Posterior vena cava (tissue), 2 donors: ENCODE results near the gene TMEM86B. TPM values are rescaled to one million over a fixed set of nuclear protein-coding genes. Genes with fewer than 3 reads are reported as not detected.

Source experiments
- DNase-seq: peaks from one replicate; pipeline ENCODE4 v3.0.0-alpha.2; 2020; ENCODE audit warnings: low spot score
- intact Hi-C, 2 donors: fragments of 100-400 bp; cut with DNase I; formaldehyde crosslinking; loops; one replicate each; pipeline versions ENCODE4 v1.14.1 to v1.14.2; 2022 to 2023
- long read RNA-seq, 2 donors: library from polyadenylated mRNA; unstranded; transcript quantifications; one replicate each; pipeline ENCODE4 v2.0.0, GENCODE V29; 2020 to 2021
- total RNA-seq, 2 donors: library from RNA; stranded (reverse); fragmentation: NEBNext Ultra II Directional; extraction: Animal tissue kit (Norgen Biotek cat#: 25700); gene quantifications; one replicate each; pipeline ENCODE4 v1.2.1, GENCODE V29; 2021
- donor health status: DM: yes; HTN: yes; CAD: no.
- donor health status: DM: yes; HTN: yes; CAD: no.

The TMEM86B gene, protein sequence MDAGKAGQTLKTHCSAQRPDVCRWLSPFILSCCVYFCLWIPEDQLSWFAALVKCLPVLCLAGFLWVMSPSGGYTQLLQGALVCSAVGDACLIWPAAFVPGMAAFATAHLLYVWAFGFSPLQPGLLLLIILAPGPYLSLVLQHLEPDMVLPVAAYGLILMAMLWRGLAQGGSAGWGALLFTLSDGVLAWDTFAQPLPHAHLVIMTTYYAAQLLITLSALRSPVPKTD
- total RNA-seq = 1 to 10 TPM; 1.6 to 1.7 TPM
- long read RNA-seq, donor 1, partial matches to known transcripts = 0 of 1 reads
- long read RNA-seq, donor 1, other reads (novel, unspliced or antisense) = 0 of 1 reads
- long read RNA-seq, donor 2, partial matches to known transcripts = 0 of 2 reads
- long read RNA-seq, donor 2, other reads (novel, unspliced or antisense) = 0 of 2 reads

DNA sequence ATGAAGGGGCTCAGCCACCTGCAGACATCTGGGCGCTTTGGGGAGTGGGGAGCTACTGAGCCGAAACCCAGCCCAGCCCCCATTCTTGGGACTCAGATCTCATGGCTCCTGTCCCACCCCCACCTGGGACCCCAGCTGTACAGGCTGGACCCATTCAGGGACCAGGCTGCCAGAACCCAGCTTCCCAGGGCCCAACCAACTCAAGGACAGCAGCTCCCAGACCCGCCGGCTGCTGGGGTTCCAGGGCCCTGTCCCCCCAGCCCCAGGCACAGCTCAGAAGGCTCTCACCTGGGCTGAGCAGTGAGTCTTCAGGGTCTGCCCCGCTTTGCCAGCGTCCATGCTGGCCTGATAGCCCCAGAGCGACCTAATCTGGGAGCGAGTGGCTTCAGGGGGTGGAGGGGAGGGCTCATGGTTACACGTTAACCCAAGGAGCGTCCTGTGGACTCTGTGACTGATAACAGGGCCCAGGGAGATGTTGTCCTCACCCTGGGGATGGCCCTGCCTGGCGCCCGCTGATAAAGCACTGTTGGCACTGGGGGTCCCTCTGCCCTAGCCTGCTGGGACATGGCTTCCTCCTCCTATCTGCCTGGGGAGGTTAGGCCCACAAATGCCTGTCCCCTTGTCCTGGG is at the start of gene TMEM86B:
Gene TMEM86B (minus strand): TSS at position 361 of the 629 bp plus-strand sequence. CDS start 22 bp downstream, at position 339.
- DNase-seq = no peak
- intact Hi-C loops = no loop called here

DNA sequence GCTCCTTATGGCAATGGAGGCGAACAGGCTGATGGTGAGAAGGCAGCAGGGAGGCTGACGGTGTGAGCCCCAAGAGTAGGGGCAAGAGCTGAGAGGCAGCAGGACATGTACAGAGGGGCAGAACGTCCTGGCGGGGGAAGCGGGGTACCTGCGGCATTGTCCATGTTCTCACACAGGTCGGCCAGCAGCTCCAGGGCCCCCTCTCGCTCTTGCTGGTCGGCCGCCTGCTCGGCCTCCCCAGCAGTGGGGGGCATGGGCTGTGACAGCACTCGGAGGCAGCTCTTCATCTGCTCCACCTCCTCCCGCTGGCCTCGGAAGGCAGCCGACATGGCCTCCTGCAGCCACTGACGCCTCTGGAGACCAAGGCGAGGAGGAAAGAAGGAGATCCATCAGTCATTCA is 48.9 kb upstream of the TMEM86B start:
- no peak for DNase-seq
- intact Hi-C loops = loop anchor here in 1 of 2 donors (5.0 kb wide), 1 partner anchor 720 kb away; no protein-coding TSS in a partner anchor

DNA sequence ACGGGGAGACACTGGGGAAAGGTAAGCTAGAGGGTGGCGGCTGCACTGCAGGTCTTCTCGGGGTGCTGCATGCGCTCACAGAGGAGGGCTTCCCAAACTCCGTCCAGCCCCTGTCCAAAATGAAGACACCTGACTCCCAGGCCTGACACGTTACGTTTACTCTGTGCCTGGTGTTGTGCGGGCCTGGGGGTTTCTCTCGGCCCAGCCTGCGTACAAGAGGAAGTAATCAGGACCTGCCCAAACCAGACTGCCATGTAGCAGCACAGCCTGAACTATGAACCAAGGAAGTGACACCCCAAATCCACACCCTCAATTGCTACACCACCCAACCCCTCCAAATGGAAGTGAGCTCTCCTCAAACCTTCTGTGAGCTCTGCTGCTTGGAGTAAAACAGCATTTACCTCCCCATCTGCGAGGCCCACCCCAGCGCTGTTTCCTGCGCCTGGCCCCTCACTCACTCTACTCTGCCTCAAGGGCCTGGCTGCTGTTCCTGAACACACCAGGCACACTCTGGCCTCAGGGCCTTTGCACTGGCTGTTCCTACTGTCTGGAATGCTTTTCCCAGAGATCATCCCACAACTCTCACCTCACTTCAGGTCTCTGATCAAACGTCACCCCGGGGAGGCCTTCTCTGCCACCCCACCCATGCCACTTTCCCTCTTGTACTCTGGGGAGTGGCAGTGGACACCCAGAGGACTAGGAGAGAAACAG is 48.3 kb upstream of the TMEM86B start:
- intact Hi-C loops = loop anchor here in 1 of 2 donors (5.0 kb wide), 1 partner anchor 720 kb away; no protein-coding TSS in a partner anchor
- DNase-seq = no peak

DNA sequence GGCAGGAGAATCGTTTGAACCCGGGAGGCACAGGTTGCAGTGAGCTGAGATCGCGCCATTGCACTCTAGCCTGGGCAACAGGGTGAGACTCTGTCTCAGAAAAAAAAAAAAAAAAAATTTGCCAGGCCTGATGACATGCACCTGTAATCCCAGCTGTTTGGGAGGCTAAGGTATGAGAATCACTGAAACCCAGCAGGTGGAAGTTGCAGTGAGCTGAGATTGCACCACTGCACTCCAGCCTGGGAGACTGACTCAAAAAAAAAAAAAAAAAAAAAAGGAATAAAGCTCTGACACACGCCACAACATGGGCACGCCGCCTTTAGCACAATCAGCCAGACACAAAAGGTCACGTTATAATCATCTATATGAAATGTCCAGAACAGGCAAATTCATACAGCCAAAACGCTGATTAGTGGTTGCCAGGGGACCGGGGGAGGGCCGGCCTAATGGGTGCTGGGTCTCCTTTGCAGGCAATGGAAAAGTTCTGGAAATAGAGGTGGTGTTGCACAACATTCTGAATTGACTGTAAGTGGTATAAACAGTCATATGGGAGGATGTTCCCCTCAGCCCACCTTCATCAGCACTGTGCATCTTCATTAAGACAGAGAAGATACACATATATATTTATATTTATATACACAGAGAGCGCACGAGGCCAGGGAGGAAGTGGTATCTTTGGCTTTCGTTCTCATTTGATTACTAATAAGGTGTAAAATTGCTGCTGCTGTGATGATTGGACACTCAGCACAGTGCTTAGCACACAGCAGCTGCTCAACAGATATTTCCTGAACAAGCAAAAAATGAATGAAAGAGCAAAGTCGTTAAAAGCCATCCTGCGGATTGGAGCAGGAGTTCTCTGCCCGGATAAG is 47.5 kb upstream of the TMEM86B start:
- DNase-seq = no peak
- intact Hi-C loops = loop anchor here in 1 of 2 donors (5.0 kb wide), 1 partner anchor 719 kb away; no protein-coding TSS in a partner anchor

DNA sequence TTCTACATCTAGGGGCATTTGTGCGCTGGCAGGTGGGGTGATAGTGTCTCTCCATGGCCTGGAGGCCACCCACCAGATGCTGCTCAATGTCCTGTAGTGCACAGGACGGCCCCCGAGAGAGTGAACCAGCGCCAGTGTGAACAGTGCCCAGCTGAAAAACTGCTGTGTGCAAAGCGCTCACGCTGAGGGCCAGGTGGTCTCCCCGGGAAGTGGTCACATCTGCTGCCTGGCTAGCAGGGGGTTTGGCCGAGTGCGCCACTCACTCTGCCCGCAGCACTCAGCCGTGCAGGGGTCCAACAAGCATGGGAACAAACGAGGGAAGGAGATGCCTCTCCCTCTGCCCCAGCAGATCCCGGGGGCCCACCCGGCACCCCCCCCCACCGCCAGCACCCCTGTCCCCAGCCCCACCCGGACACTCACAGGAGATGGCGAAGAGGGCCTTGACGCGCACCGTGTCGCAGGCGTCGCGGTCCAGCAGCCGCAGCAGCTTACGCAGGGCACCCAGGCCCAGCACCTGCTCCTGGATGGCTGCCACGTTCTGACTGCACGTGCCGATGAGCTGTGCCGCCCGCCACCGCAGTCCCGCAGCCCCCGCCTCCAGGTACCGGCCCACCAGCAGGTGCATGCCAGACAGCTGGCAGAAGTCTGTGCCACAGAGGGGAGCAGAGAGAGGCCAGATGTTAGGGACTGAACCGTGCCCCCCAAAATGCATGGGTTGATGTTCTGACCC is 45.6 kb upstream of the TMEM86B start:
- DNase-seq = no peak
- intact Hi-C loops = no loop called here

DNA sequence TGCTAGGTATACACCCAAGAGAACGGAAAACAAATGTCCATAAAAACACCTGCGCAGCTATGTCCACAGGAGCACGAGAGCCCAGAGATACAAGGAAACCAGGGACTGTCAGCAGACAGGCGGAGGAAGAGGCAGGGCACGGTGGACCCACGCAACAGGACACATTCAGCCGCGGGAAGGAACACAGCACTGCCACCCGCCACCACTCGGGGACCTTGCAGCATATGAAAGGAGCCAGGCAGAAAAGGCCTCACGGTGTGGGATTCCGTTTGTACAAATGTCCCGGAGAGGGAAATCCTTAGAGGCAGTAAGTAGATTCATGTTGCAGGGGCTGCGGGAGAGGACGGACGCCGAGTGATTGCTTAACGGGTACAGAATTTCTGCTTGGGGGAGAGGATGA is 43.6 kb upstream of the TMEM86B start:
- intact Hi-C loops = no loop called here
- no peak for DNase-seq

DNA sequence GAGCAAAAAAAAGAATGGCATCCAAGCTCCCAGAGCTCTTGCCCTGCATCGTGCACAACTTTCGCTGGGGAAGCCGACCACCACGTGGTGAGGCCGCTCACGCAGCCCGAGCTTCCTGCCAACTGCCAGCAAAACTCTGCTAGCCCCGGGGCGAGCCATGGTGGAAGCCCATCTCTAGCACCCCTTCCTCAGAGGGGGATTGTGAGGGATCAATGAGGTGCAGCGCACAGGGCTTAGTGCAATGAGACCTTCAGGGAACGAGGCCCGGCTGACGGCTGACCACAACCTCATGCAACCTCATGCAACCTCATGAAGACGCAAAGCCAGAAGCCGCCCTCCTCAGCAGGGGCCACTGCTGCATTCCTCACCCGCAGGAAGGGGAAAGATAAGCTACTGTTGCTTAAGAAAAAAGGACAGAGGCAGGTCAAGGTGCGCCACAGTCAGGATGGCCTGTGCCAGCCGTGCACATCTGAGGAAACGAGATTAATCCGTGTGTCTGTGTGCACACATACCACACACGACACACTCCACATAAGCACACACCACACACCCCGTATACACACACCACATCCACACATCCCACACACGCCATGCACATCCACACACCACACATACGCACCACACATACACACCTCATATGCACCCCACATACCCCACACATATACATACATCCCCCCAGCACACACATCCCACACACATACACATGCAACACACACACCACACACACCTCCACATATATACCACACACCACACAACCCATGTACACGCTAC is 41.8 kb upstream of the TMEM86B start:
- intact Hi-C loops = no loop called here
- no peak for DNase-seq

DNA sequence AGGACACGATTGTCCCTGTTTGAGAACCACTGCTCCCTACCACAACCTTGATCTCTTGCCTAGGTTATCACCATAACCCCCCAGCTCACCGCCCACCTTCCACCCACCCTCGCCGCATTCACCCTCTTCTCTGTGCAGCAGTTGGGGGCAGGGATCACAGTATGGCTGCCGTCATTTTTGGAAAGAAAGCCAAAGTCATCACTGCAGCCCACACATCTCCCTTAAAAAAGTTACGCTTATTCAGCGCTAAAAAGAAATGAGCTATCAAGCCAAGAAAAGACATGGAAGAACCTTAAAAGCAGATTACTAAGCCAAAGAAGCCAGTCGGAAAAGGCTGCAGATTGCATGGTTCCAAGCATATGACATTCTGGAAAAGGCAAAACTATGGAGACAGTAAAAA is 40.7 kb upstream of the TMEM86B start:
- DNase-seq = no peak
- intact Hi-C loops = no loop called here

DNA sequence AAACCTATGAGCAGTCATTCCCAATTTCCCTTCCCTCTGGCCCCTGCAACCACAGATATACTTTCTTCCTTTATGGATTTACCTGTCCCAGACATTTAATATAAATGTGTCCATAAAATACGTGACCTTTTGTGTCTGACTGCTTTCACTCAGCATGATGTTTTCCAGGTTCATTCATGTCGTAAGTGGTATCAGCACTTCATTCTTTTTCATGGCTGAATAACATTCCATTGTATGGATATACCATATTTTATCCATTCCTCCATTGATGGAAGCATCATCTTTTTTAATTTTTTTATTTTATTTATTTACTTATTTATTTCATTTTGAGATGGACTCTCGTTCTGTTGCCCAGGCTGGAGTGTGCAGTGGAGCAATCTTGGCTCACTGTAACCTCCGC is 38.3 kb upstream of the TMEM86B start:
- intact Hi-C loops = no loop called here

DNA sequence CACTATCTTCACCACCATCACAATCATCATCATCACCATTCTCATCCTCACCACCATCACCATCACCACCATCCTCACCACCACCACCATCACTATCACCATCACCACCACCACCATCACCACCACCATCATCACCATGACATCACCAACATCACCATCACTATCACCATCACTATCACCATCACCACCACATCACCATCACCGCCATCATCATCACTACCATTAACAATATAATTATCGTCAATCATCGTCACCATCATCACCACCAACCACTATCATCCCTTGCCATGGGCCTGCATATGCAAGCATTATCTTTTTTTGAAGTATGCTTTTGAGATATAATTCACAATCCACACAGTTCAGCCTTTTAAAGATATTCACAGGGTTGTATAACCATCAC is 37.8 kb upstream of the TMEM86B start:
- no peak for DNase-seq
- intact Hi-C loops = no loop called here

More for the DNA sequence above, 38.3 kb upstream of the TMEM86B start:
- no peak for DNase-seq

DNA sequence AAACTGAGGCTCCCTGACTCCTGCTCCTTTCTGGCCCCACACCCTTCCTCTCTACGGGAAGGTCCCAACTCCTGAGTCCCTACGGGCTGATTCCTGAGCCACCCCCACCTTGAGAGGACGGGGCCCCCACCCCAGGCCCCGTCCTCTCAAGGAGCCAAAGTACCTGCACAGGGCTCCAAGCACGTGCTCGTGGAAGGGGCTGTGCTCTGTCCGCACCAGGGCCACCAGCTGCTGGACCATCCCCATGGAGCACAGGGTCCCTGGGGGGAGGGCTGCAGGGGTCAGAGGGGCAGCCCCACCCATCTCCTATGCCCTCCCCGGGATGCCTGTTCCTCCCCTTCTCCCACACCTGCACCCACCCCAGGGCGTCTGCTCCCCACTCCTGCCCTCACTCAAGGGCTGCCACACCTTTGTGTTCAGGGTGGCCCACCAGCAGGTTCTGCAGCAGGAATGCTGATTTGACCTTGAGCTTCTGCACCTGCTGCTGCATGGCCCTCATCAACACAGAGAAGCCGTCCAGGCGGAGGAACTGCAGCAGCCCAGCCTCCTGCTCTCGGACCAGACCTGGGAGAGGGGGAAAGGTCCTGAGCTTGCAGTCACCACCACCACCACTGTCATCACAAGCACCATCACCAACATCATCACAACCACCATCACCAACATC is 37.3 kb upstream of the TMEM86B start:
- intact Hi-C loops = no loop called here

DNA sequence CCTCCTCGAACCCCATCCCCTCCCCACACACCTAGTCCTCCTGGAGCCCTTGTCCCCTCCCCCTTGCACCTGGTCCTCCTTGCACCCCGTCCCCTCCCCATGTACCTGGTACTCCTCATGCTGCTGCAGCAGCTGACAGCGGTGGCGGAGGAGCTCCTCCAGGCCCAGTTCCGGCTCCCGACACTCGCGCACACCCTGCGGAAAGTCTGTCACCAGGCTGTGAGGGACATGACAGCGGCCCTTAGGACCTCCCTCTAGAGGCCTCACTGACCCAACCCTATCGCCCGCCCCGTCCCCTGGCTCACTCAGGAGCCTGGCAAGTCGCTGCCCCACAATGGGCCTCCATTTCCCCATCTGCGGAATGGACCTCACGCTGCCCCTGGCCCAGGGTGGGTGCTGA is 36.6 kb upstream of the TMEM86B start:
- peak; percentile 69 for DNase-seq
- intact Hi-C loops = no loop called here

More for the DNA sequence above, 37.3 kb upstream of the TMEM86B start:
- no peak for DNase-seq

DNA sequence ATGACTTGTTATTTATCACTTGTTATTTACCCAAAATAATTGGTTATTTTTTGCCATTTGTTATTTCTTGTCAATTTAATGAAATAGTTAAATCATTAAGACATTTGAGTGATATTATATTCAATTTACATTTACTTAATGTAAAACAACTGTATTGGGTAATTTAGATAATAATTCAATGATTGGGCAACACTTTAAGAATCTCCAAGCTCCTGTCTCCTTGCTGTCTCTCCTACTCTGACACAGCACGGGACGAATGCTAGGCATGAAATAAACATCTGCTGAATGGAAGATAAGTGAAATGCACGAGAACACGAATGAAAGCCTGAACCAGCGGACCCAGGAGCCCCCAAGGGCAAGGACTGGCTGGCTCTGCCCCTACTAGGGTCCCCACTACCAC is 36.0 kb upstream of the TMEM86B start:
- no peak for DNase-seq
- intact Hi-C loops = no loop called here

DNA sequence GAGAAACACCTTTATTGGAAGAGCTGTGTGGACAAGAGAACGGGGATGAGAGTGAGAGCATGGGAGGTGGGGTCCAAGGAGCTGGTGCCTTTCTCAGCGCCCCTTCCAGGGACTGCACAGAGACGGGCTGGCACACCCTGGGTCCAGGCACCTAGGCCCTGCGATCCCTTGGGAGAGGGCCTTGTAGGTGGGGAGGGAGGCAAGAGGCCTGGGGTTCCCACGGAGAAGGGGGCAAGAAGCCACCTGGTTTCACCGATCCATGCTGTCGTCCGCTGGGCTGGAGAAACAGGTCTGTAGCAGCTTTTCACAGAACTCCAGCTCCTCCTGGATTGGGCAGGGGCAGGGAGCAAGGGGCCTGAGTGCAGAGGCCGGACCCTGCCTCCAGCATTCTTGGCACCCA is 33.8 kb upstream of the TMEM86B start:
- intact Hi-C loops = no loop called here

DNA sequence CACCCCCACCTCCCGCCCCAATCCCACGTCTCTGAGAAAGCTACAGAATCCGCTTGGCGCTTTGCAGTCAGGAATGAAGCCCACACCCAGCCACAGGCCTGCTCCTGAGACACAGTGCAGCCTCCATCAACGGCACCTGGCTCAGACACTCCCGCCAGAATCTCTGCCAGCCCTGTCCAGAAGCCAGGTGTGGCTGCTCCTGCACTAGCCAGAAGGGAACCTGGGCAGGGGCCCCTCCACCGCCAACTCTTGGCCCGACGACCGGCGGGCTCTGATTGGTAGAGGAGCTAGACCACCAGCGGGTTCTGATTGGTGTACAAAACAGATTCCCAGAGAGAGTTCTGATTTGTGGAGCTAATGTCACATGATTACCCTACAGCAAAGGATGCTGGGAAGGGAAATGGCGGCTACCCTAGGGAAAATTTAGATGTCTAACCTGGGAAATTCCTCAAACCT is 33.1 kb upstream of the TMEM86B start:
- DNase-seq = peak; percentile 71
- intact Hi-C loops = no loop called here

More for the DNA sequence above, 33.8 kb upstream of the TMEM86B start:
- no peak for DNase-seq

DNA sequence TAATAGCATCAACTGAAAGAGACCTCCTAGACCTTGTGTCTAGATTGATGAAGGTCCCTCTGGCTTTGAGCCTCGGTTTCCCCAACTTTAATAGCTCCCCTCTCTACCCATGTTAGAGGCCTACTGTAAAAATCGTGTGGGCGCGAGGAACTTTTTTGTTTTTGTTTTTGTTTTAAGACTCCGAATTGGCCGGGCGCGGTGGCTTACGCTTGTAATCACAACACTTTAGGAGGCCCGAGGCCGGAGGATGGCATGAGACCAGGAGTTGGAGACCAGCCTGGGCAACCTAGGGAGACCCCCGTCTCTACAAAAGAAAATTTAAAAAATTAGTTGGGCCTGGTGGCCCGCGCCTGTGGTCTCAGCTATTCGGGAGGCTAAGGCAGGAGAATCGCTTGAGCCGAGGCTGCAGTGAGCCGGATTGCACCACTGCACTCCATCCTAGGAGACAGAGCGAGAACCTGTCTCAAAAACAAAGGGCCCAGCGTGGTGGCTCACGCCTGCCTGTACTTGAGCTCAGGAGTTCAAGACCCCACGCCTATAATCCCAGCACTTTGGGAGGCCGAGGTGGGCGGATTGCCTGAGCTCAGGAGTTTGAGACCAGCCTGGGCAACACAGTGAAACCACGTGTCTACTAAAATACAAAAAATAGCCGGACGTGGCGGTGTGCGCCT is 31.1 kb upstream of the TMEM86B start:
- no peak for DNase-seq
- intact Hi-C loops = no loop called here
